Activated B cell treated with CpG ODN at 0.5 μM for 24 hours (primary cell): ENCODE results near the gene PRKG1. TPM values are rescaled to one million over a fixed set of nuclear protein-coding genes. Genes with fewer than 3 reads are reported as not detected.

Experiments used
- ATAC-seq: fragments of 200-7000 bp; cut with Tn5 transposase; one replicate; pipeline ENCODE4 v1.10.0; 2021; ENCODE audit warnings: low read depth, mild to moderate bottlenecking, moderate library complexity
- CTCF ChIA-PET: fragments of 350-600 bp; sonication (Branson Sonifier 250); formaldehyde crosslinking; loops from one replicate; lab custom pipeline; 2021; ENCODE audit warnings: antibody characterized with exemption; lab: Charles Lee
- POLR2A ChIA-PET: fragments of 350-600 bp; sonication (Branson Sonifier 250); formaldehyde crosslinking; loops from one replicate; lab custom pipeline; 2021; ENCODE audit warnings: antibody characterized with exemption; lab: Charles Lee
- DNase-seq: peaks from one replicate; pipeline ENCODE4 v3.0.0; 2022
- H3K27ac Mint-ChIP-seq: one replicate; pipeline ENCODE4 v1.8.0; 2020; ENCODE audit warnings: mixed read lengths
- H3K27me3 Mint-ChIP-seq: one replicate; pipeline ENCODE4 v1.8.0; 2021; ENCODE audit warnings: mixed read lengths
- H3K36me3 Mint-ChIP-seq: one replicate; pipeline ENCODE4 v1.8.0; 2021; ENCODE audit warnings: low read depth, mixed read lengths
- H3K4me1 Mint-ChIP-seq: one replicate; pipeline ENCODE4 v1.8.0; 2021; ENCODE audit warnings: mixed read lengths
- H3K4me3 Mint-ChIP-seq: one replicate; pipeline ENCODE4 v1.8.0; 2020; ENCODE audit warnings: mild to moderate bottlenecking, mixed read lengths
- H3K9me3 Mint-ChIP-seq: one replicate; pipeline ENCODE4 v1.8.0; 2020; ENCODE audit warnings: mixed read lengths
- intact Hi-C: fragments of 100-400 bp; cut with micrococcal nuclease; formaldehyde crosslinking; loops from one replicate; pipeline ENCODE4 v1.15.1; 2024
- total RNA-seq: library from RNA; stranded (reverse); gene quantifications from 2 replicates; pipeline ENCODE4 v1.2.3, GENCODE V29; 2022
- TF ChIP-seq, protein P1 (sequence below): fragments of 200-600 bp; IDR thresholded peaks from one replicate; pipeline ENCODE4 v1.8.0; 2022; ENCODE audit warnings: antibody characterized with exemption, mild to moderate bottlenecking

The PRKG1 gene
- not detected in 2 replicates for total RNA-seq

- Mint-ChIP-seq H3K27me3 (peaks cover 37% of the 10 kb centered on the region), H3K4me1 (peaks cover 23% of the 10 kb centered on the region), H3K27ac (no peak within 1 kb of the TSS), H3K4me3 (peak within 1 kb of the TSS; percentile 76), H3K36me3 (no peaks in the 10 kb centered on the region), H3K9me3 (no peaks in the 10 kb centered on the region)
- intact Hi-C loops, result no loop called here
- ATAC-seq, result no peak
- DNase-seq, result no peak
- CTCF ChIA-PET, result no interaction called here
- POLR2A ChIA-PET, result interaction anchor here (0.6 kb wide), 1 partner anchor 1119 kb away, joined by 7 read pairs; no protein-coding TSS in a partner anchor
- TF ChIP-seq, protein P1, sequence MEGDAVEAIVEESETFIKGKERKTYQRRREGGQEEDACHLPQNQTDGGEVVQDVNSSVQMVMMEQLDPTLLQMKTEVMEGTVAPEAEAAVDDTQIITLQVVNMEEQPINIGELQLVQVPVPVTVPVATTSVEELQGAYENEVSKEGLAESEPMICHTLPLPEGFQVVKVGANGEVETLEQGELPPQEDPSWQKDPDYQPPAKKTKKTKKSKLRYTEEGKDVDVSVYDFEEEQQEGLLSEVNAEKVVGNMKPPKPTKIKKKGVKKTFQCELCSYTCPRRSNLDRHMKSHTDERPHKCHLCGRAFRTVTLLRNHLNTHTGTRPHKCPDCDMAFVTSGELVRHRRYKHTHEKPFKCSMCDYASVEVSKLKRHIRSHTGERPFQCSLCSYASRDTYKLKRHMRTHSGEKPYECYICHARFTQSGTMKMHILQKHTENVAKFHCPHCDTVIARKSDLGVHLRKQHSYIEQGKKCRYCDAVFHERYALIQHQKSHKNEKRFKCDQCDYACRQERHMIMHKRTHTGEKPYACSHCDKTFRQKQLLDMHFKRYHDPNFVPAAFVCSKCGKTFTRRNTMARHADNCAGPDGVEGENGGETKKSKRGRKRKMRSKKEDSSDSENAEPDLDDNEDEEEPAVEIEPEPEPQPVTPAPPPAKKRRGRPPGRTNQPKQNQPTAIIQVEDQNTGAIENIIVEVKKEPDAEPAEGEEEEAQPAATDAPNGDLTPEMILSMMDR, result no peak
Observed at GRCh38 chr10:51074238-51075028, at the start of gene PRKG1. Gene PRKG1, plus strand, starts transcription at chr10:51074487.

DNA sequence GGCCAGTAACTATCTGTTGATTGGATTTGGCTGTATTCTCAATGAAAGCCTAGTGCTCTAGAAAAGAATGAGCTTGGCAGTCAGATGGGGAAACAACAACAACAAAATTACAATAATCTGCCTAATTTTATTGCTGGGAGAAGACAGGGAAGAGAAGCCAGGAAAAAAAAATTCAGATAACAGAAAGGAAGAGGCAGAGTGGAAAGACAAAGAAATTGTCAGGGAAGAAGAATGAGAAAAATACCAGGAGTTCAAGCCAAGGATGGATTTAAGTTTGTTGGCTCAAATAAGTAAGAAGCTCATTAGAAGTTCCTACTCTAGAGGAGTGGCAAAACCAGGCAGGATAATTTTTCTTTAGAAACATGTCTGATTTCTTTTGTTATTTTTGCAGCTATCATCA, 45.9 kb upstream of the PRKG1 start:
- TF ChIP-seq, protein P1, result no peak
- no peak overlapping the region for H3K4me3 Mint-ChIP-seq
- H3K27ac Mint-ChIP-seq, result no peak overlapping the region
- ChIA-PET POLR2A (no interaction called here), CTCF (no interaction called here)
- intact Hi-C loops, result no loop called here
- ATAC-seq, result no peak
- H3K4me1 Mint-ChIP-seq, result no peaks in the 10 kb centered on the region
- H3K36me3 Mint-ChIP-seq, result no peaks in the 10 kb centered on the region
- no peak for DNase-seq
- no peaks in the 10 kb centered on the region for H3K27me3 Mint-ChIP-seq
- H3K9me3 Mint-ChIP-seq, result no peaks in the 10 kb centered on the region

- intact Hi-C loops, result no loop called here
- CTCF ChIA-PET, result no interaction called here
Observed at GRCh38 chr10:51029172-51029641, 45.1 kb upstream of the PRKG1 start.

DNA sequence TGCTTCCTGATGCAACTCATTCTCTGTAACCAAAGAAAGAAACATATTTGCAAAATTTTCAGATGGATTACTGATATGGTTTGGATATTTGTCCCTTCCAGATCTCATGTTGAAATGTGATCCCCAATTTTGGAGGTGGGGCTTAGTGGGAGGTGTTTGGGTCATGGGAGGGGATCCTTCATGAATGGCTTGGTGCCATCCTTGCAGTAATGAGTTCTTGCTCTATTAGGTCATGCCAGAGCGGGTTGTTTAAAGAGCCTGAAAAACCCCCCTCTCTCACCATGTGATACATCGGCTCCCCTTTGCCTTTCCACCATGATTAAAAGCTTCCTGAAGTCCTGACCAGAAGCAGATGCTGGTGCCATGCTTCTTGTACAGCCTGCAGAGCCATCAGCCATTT, 43.8 kb upstream of the PRKG1 start:
- POLR2A ChIA-PET, result no interaction called here
- no peaks in the 10 kb centered on the region for H3K9me3 Mint-ChIP-seq

More at GRCh38 chr10:51029172-51029641, 45.1 kb upstream of the PRKG1 start:
- no peak overlapping the region for H3K27ac Mint-ChIP-seq
- H3K36me3 Mint-ChIP-seq, result no peaks in the 10 kb centered on the region
- no peaks in the 10 kb centered on the region for H3K4me1 Mint-ChIP-seq
- POLR2A ChIA-PET, result no interaction called here
- no peaks in the 10 kb centered on the region for H3K9me3 Mint-ChIP-seq
- H3K4me3 Mint-ChIP-seq, result no peak overlapping the region
- H3K27me3 Mint-ChIP-seq, result no peaks in the 10 kb centered on the region
- ATAC-seq, result no peak
- TF ChIP-seq, protein P1, result no peak
- DNase-seq, result no peak

DNA sequence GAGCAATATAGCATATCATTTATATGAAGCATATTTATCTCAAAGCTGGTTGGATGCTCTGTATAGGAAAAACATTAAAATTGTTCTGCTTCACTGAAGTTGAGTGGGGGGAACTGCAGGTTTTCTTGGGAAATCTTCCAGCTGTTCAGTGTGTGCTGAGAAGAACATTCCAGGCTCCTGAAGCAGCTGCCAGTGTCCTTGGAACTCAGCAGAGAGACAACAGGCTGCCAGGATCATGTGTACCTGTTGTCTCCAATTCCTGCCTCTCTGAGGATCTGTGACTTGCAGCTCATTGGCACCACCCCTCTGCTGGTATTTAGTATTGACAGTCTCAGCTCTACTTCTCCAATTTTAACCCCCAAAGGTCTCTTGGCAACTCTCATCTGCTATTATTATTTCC, 42.3 kb upstream of the PRKG1 start:
- Mint-ChIP-seq H3K27me3 (no peaks in the 10 kb centered on the region), H3K4me3 (no peak overlapping the region), H3K4me1 (no peaks in the 10 kb centered on the region), H3K9me3 (no peaks in the 10 kb centered on the region), H3K36me3 (no peaks in the 10 kb centered on the region), H3K27ac (no peak overlapping the region)
- ChIA-PET CTCF (no interaction called here), POLR2A (no interaction called here)
- DNase-seq, result no peak
- intact Hi-C loops, result no loop called here
- TF ChIP-seq, protein P1, result no peak
- no peak for ATAC-seq

More for the DNA sequence above, 43.8 kb upstream of the PRKG1 start:
- intact Hi-C loops, result no loop called here
- Mint-ChIP-seq H3K4me3 (no peak overlapping the region), H3K36me3 (no peaks in the 10 kb centered on the region), H3K27ac (no peak overlapping the region), H3K27me3 (no peaks in the 10 kb centered on the region), H3K4me1 (no peaks in the 10 kb centered on the region)
- ATAC-seq (no peak), DNase-seq (no peak)
- CTCF ChIA-PET, result no interaction called here
- TF ChIP-seq, protein P1, result no peak
